GM12865 (cell line): ENCODE data around the gene PPP3CB.

Experiments used
- DNase-seq: peaks from one replicate; pipeline ENCODE4 v3.0.0; 2010; ENCODE audit warnings: low read depth
- H3K4me3 ChIP-seq: 2 replicates; pipeline ENCODE4 v1.5.1; 2011; ENCODE audit warnings: mild to moderate bottlenecking, low read depth, low read length, control low read depth
- CTCF ChIP-seq: IDR thresholded peaks from 2 replicates; pipeline ENCODE4 v1.5.1; 2011; ENCODE audit warnings: low read length, control low read depth, low read depth, inconsistent platforms; ENCODE audit not compliant: insufficient read depth; ENCODE audit errors: missing control alignments

Gene PPP3CB

GRCh38 chr10:73495884-73496674, at the start of gene PPP3CB:
PPP3CB (minus strand) TSS chr10:73496024; CDS start chr10:73495889, 135 bp downstream.
- no peak for TF ChIP-seq CTCF
- peak; percentile 98 for DNase-seq
- H3K4me3 ChIP-seq: peak within 1 kb of the TSS; percentile 83

GRCh38 chr10:73545357-73545756, 49.5 kb upstream of the PPP3CB start:
- no peak for TF ChIP-seq CTCF
- H3K4me3 ChIP-seq: no peak overlapping the region
- DNase-seq: no peak

GRCh38 chr10:73537709-73538108, 41.9 kb upstream of the PPP3CB start:
- H3K4me3 ChIP-seq: no peak overlapping the region
- DNase-seq: no peak
- no peak for TF ChIP-seq CTCF

DNA sequence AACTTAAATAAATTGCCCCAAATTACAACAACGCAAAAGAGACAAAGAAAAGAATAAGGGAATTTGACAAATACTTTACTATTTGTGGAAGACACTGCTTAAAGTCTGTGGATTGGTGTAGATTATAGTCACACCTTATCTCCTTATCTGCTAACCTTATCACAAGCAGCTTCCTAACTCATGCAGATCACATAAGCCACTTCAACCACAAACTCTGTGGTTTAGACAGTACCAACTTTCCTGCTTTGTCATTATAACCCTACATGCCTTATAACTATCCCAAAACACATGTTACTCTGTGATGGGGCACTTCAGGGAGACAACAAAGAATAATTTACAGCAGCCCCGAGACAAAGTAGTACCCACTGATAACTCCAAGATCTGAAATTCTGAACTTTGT, 41.5 kb upstream of the PPP3CB start:
- no peak overlapping the region for H3K4me3 ChIP-seq
- no peak for TF ChIP-seq CTCF
- DNase-seq: no peak

GRCh38 chr10:73534857-73535256, 39.0 kb upstream of the PPP3CB start:
- DNase-seq: no peak
- no peak for TF ChIP-seq CTCF

DNA sequence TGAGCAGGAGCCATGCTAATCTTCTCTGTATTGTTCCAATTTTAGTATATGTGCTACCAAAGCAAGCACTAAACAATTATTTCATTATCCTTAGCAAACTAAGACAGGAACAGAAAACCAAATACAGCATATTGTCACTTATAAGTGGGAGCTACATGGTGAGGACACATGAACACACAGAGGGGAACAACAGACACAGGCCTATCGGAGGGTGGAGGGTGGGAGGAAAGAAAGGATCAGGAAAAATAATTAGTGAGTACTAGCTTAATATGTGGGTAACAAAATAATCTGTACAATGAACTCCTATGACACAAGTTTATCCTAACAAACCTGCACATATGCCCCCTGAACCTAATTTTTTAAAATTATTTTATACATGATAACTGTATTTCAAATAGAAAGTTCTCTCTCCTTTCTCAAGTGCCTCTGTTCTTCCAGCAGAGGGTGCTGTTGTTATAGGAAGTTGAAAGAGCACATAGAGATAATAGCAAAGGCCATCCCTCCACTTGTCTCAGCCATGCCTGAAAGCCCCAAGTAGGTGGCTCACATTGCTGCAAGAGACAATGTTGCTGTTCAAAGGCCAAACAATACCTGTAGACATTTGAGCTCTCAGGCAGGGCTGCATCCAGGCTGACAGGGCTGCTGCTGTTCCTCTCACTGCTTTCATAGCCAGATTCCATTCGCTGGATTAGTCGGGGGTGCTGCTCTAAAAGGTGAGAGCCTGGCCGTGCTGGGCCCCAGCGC, 33.4 kb upstream of the PPP3CB start:
- H3K4me3 ChIP-seq: no peak overlapping the region
- peak; percentile 66 for TF ChIP-seq CTCF

More at GRCh38 chr10:73534857-73535256, 39.0 kb upstream of the PPP3CB start:
- H3K4me3 ChIP-seq: no peak overlapping the region

DNA sequence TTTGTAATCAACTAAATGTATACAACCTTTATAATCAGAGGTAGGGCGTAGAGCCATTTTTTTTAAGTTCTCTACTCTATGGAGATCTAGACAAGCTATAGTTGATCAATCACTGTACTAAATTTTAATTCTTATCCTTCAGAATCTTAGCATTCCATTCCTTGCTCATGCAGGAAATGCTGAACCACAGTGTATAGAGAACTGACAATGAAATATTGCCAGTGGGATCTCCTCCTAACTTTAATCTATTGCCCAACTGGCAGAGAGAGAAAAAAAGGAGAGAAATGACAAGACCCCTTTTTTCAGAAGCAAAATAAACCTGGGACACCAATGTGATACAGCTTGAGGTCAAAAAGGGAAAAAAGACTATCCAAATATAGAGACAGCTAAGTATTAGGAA, 26.4 kb upstream of the PPP3CB start:
- no peak for DNase-seq
- TF ChIP-seq CTCF: no peak
- H3K4me3 ChIP-seq: no peak overlapping the region

More for the DNA sequence above, 33.4 kb upstream of the PPP3CB start:
- DNase-seq: peak; percentile 80
